ES-I3 (cell line): ENCODE data around the gene HES1.

Source experiments
- H3K36me3 ChIP-seq: 2 replicates; pipeline ENCODE4 v1.6.1; 2013; ENCODE audit warnings: mild to moderate bottlenecking, low read length, control low read depth, moderate library complexity; ENCODE audit not compliant: insufficient read depth
- H3K4me1 ChIP-seq: 2 replicates; pipeline ENCODE4 v1.6.1; 2013; ENCODE audit warnings: mild to moderate bottlenecking, control low read depth, low read length; ENCODE audit not compliant: insufficient read depth
- H3K9ac ChIP-seq: 2 replicates; pipeline ENCODE4 v1.6.1; 2013; ENCODE audit warnings: low read depth, mild to moderate bottlenecking, low read length, moderate library complexity
- H3K9me3 ChIP-seq: 2 replicates; pipeline ENCODE4 v1.6.1; 2013; ENCODE audit warnings: mild to moderate bottlenecking, low read length, moderate library complexity; ENCODE audit not compliant: control insufficient read depth, insufficient read depth

The HES1 gene

DNA sequence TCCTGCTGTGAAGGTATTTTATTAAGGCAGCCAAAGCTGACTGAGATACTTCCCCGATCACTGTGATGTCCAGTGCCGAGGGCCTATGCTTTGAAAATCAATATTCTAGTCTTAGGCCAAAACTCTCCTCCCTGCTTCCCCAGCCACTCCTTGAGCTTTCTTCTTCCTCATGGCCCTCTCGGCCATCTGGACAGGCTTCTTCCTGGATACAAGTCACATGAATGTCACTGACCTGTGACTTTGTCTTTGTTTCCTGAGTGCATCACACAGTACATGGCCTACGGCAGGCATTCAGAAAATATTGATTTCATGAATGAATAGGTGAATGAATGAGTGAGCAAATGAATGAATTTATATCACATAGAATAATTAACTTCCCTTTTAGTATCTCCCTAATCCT lies 24.6 kb upstream of the HES1 start:
- Histone ChIP-seq H3K9me3 (no peaks in the 10 kb centered on the region), H3K4me1 (peaks cover 11% of the 10 kb centered on the region)

DNA sequence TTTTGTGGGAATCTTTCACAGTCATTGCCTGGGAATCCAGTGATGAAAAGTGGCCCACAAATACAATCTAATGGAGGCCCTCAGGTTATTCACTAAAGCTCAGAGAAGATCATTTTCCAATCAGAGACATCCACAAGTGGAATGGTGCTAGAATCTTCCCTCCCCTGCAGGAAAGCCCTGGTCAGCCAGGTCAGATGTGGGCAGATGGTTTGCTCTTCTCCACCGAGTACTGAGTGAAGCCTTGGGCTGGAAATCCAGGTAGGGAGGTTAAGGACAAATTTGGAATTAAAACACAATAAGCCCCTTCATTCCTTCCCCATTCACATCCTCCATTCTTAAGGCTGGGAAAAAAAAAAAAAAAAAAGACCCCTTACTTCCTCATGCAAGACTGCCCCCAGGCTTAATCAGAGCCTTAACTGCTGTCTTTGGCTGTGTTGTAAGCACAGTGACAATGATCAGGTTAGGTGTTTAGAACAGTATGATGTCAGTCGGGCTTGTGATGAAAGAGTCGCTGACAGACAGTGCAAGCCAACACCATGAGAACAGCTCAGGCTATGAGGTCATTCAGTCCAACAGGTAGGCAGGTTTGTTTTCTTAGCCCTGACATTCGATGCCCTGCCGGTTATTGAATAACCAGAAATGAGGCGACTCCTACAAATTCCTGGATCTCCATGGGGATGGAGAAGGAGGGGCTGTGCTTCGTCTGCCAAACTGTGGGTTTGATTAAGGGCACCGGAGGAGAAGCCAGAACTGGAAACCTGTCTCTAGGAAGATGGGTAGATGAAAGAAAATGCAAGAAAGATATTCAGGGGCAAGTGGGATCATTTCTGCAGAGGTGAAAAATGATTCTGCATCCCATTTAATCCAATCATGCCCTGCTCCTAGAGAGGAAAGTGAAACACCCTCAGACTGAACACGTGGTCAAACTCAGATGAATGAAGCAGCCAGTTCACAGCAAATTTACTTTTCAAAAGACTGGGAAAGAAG lies 23.5 kb upstream of the HES1 start:
- Histone ChIP-seq H3K9ac (no peak overlapping the region), H3K4me1 (peaks cover 11% of the 10 kb centered on the region), H3K36me3 (no peaks in the 10 kb centered on the region)

More for the DNA sequence above, 24.6 kb upstream of the HES1 start:
- Histone ChIP-seq H3K36me3 (no peaks in the 10 kb centered on the region), H3K9ac (no peak overlapping the region)

DNA sequence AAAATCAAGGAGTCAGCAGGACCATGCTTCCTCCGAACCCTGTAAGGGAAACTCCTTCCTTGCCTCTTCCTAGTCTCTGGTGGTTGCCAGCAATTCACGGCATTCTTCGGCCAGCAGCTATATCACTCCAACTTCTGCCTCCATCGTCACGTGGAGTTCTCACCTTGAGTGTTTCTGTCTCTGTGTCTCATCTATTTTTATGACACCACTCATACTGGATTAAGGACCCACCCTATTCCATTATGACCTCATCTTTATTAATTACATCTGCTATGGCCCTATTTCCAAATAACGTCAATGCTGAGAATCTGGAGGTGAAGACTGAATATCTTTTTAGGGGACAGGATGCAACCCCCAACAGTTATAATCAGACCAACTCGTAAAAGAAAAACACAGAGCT lies 21.8 kb upstream of the HES1 start:
- H3K9ac ChIP-seq = no peak overlapping the region
- H3K9me3 ChIP-seq = no peaks in the 10 kb centered on the region
- H3K36me3 ChIP-seq = no peaks in the 10 kb centered on the region
- peaks cover 11% of the 10 kb centered on the region for H3K4me1 ChIP-seq

More for the DNA sequence above, 23.5 kb upstream of the HES1 start:
- H3K9me3 ChIP-seq = no peaks in the 10 kb centered on the region

DNA sequence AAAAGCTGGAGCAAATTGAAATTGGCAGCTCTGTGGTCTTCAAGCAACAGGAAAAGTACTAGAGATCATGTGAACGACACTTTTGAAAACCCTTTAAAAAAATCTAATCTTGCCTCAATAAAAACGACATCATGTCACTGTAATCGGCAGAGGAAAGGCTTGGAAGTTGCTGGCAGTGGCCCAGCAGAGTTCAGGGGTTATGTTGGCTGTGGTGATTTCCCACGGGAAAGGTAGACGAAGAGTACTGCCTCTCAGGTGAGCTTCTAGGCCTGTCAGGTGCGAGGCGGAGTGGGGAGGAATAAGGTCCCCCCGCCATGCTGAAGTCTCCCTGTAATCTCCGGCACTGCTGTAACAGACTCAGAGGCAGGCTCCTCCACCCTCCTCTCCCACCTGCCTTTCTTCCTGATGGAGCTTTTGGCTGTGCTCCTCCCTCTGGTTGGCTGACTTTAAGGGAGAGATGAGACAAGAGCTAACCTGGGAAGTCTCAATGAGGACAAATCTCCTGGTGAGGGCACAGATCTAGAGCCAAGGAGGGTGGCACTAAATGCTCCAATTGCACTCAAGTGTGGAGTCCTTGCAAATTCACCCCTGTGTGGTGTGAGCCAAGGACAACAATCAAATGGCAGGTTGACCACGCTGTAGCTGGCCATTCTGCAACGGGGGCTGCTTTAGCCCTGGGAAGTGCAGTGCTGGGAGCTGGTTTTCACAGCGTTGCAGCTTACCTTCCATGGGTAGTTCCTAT lies 18.7 kb upstream of the HES1 start:
- peaks cover 8% of the 10 kb centered on the region for H3K4me1 ChIP-seq
- no peak overlapping the region for H3K9ac ChIP-seq
- H3K36me3 ChIP-seq = no peaks in the 10 kb centered on the region
- no peaks in the 10 kb centered on the region for H3K9me3 ChIP-seq

DNA sequence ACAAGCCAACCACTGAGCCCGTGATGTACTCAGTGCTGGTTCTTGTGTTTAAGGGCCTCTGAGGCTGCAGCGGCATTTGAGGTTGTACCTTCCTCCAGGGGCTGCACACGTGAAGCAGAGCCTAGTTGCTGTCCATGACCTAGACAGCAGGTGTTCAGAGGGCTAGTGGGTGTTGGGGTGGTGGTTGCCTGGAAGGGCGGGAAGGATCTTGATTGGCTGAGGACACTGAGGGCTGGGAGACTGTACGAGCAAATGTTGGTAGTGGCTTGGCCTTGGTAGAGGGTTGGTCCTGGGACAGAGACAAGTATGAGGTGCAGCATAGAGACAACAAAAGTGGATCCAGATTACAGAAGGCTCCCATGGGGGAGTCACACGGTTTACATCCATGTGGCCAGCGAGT lies 17.0 kb upstream of the HES1 start:
- Histone ChIP-seq H3K4me1 (no peaks in the 10 kb centered on the region), H3K9ac (no peak overlapping the region), H3K36me3 (no peaks in the 10 kb centered on the region), H3K9me3 (no peaks in the 10 kb centered on the region)

DNA sequence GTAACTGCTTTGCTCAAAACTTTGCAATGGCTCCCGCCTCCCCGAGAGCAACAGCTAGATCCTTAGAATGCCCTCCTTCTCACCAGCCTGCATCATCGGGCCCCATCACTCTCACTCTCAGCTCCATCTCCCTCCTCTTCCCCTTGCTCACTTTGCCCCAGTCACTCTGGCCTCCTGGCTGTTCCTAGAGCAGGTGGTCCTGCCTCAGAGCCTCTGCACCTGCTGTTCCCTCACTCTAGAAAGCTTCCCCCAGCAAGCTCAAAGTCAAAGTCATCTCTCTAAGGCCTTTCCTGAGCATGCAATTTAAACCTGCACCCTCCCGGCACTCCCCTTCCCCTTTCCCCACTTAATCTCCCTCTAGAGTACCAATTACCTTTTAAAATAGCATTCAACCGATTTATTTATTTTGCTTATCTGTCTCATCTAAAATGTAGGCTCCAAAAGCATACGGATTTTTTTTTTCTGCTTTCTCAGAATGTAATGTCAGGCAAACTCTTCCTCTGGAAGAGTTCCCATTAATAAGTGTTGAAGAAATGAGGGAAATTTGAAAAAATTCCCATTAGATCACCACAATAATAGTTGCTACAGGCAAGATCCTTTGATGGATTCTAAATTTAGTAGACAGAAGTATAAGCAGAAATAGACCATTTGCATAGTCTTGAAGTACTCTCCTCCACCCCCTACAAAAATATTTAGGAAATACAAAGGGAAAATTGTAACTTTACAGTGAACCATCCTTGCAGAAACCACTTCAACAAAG lies 15.9 kb upstream of the HES1 start:
- no peaks in the 10 kb centered on the region for H3K36me3 ChIP-seq
- H3K4me1 ChIP-seq = no peaks in the 10 kb centered on the region
- no peak overlapping the region for H3K9ac ChIP-seq
- H3K9me3 ChIP-seq = no peaks in the 10 kb centered on the region

DNA sequence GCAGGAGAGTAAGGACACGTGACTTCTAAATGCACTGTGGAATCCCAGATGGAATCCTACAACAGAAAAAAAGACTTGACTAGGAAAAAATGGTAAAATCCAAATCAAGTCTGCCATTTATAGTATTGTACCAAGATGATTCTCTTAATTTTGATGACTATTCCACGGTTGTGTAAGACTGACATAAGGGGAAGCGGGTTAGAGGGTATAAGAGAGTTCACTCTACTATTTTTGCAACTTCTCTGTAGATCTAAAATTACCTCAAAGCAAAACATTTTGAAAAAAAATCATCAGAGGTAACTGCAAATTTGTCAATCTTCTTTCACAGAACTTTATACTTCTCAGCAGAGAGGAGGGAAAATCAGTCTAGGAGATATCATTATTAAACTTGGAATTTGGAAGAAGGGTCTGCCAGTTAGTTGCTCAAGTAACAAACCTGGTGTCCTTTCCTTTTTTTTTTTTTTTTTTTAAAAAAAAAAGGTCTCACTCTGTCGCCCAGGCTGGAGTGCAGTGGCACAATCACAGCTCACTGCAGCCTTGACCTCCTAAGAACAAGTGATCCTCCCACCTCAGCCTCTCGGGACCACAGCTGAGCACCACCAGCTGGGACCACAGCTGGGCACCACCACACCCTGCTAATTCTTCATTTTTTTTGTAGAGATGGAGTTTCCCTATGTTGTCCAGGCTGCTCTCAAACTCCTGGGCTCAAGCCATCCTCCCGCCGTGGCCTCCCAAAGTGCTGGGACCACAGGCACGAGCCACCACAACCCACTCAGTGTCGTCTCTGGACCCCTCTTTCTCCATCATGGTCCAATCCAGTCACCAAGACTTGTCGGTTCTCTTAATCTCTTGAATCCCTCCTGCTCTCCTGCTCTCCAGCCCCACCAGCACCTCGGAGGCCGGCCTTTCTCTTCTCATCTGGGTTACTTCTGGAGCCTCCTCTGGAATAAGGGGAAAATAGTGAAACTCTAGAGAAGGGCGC lies 14.9 kb upstream of the HES1 start:
- no peaks in the 10 kb centered on the region for H3K4me1 ChIP-seq
- no peak overlapping the region for H3K9ac ChIP-seq
- H3K36me3 ChIP-seq = no peaks in the 10 kb centered on the region
- H3K9me3 ChIP-seq = no peaks in the 10 kb centered on the region

DNA sequence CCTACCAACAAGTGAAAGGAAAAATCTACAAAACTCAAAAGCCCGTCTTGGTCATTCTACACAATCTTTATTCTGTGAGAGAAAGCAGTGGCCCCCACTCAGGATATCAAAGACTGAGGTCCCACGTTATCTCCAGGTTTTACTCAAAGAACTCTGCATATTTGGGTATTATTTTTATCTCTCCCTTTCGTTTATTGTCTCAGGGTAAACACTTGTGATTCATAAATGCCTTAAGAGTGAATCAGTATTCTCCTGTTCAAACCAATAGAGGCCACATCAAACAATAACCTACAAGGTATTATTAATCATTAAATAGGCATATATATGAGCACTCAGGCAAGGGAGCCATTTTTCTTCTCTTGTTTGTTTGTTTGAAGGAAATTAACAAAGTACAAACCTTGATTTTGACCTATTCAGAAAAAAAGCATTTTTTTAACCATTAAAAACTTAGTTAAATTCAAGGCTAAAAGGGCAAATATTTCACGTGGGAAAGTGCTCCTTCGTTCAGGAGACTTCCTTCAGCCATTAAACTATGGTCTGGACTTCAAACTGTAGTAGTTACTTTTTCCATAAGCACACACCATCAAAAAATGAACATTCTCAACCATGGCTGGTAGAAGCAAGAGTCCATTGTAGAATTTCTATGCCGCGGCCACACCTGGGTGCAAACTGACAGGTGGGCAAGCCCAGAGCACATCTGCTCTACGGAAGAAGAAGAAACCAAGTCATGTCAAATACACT lies 13.9 kb upstream of the HES1 start:
- no peaks in the 10 kb centered on the region for H3K36me3 ChIP-seq
- no peaks in the 10 kb centered on the region for H3K4me1 ChIP-seq
- no peaks in the 10 kb centered on the region for H3K9me3 ChIP-seq
- H3K9ac ChIP-seq = no peak overlapping the region

DNA sequence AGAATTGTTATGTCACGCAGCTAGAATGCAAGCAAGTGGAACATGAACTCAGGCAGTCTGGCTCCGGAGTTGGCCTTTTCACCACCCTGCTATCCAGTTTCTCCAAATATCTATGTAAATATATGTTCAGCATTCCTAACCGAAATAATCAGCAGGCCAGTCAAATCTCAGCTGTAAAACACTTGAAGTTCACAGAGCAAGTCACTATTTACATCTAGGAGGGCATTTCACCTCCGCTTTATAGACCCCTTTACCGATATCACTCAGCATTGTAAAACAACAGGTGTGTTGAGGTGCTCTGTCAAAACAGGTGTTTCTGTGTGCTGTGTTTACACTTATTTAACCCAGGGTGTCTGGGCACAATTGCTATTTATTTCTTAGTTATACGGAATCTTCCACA lies 12.2 kb upstream of the HES1 start:
- Histone ChIP-seq H3K9ac (no peak overlapping the region), H3K36me3 (no peaks in the 10 kb centered on the region), H3K9me3 (no peaks in the 10 kb centered on the region), H3K4me1 (no peaks in the 10 kb centered on the region)

DNA sequence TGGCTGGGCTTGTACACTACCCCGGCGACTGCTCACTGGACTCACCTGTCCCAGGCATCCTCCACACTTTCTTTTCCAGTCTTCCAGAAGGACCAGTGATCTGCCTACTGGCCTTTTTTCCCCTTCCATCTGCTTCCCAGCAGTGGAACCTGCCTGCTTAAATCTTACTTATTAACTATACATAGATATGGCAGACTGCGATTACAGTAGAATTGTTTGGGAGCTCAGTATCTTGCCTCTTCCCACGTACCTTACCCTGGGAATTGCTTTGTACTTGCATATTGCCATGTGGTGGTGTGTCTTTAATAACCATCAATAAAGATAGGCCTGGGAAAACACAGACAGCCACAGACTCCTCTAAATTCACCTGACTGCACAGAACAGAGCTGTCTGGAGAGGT lies 11.8 kb upstream of the HES1 start:
- H3K4me1 ChIP-seq = no peaks in the 10 kb centered on the region
- no peak overlapping the region for H3K9ac ChIP-seq
- no peaks in the 10 kb centered on the region for H3K9me3 ChIP-seq
- no peaks in the 10 kb centered on the region for H3K36me3 ChIP-seq

DNA sequence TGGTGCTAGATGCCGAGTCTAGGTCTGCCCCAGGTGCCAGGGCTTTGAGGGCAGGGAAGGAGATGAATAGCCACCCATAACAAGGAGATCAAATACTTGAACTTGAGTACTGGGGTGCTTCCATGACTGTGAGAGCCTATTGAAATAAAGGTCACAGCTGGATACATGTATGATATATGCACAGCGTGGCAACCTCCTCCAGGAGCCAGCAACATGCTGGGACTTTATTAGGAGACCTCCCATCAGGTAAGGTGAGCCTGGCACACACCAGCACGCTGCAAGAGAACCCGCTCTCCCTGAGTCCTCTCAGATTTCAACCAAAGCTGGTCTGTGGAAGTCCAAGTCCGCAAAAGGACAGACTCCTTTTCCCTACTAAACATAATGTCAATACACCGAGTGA lies 10.5 kb upstream of the HES1 start:
- Histone ChIP-seq H3K4me1 (peaks cover 12% of the 10 kb centered on the region), H3K9me3 (no peaks in the 10 kb centered on the region), H3K9ac (no peak overlapping the region), H3K36me3 (no peaks in the 10 kb centered on the region)

DNA sequence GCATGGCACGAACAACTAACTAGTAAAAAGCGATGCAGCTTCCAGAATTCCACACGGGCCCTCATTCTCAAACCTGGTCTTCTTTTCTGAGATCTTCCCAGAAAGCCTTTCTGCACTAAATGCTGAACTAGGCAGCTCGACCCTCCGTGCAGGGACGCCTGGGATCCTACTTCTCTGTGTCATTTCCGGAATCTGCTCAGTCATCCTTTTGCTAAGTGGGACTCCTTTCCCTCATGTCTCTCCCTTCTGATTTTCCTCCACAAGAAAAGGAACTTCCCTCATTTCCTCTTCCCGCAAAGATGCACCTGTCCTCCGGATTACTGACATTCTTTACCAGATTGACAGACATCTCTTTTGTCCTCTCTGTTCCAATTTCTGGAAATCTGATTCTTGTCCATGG lies 9.2 kb upstream of the HES1 start:
- Histone ChIP-seq H3K36me3 (no peaks in the 10 kb centered on the region), H3K9me3 (no peaks in the 10 kb centered on the region), H3K4me1 (peaks cover 24% of the 10 kb centered on the region), H3K9ac (no peak overlapping the region)
